PC-3 (cell line): Measurements from ENCODE around the gene TMF1. TPM values are rescaled to one million over a fixed set of nuclear protein-coding genes. Genes with fewer than 3 reads are reported as not detected.

Experiments
- ATAC-seq: fragments of 200-7000 bp; cut with Tn5 transposase; 2 replicates; pipeline ENCODE4 v1.9.1; 2020; ENCODE audit warnings: mild to moderate bottlenecking, moderate library complexity
- BruUV-seq: library from RNA; stranded (reverse); fragments of 400-500 nt; replicated peaks from 2 replicates; lab custom pipeline; 2021; lab: Mats Ljungman, UMichigan
- CTCF ChIA-PET: fragments of 300-600 bp; sonication (Branson Sonifier 250); formaldehyde crosslinking; loops from one replicate; lab custom pipeline; 2022; ENCODE audit warnings: antibody characterized with exemption; lab: Charles Lee
- POLR2A ChIA-PET: fragments of 300-600 bp; sonication (Branson Sonifier 250); formaldehyde crosslinking; loops from one replicate; lab custom pipeline; 2022; ENCODE audit warnings: antibody characterized with exemption; ENCODE audit not compliant: unreplicated experiment; lab: Charles Lee
- DNase-seq: peaks from one replicate; pipeline ENCODE4 v3.0.0-alpha.2; 2015
- H2AFZ ChIP-seq: fragments of 300-600 bp; sonication (generic); 2 replicates; pipeline ENCODE4 v1.6.0; 2016; ENCODE audit warnings: antibody characterized with exemption, low read length
- H3F3A ChIP-seq: fragments of 300-600 bp; sonication (generic); one replicate; pipeline ENCODE4 v1.6.0; 2017; ENCODE audit warnings: antibody characterized with exemption, low read length, control low read depth, mild to moderate bottlenecking; ENCODE audit not compliant: unreplicated experiment
- H3K27ac ChIP-seq: fragments of 300-600 bp; sonication (generic); 2 replicates; pipeline ENCODE4 v1.5.1; 2016; ENCODE audit warnings: mild to moderate bottlenecking, low read length
- H3K27me3 ChIP-seq: fragments of 300-600 bp; sonication (generic); 2 replicates; pipeline ENCODE4 v1.6.1; 2016; ENCODE audit warnings: low read length, mixed read lengths
- H3K36me3 ChIP-seq: fragments of 300-600 bp; sonication (generic); 2 replicates; pipeline ENCODE4 v1.6.1; 2016; ENCODE audit warnings: low read depth, mixed run types, low read length, mixed read lengths
- H3K4me1 ChIP-seq: fragments of 300-600 bp; sonication (generic); 2 replicates; pipeline ENCODE4 v1.5.1; 2016; ENCODE audit warnings: low read length; ENCODE audit not compliant: insufficient read depth
- H3K4me2 ChIP-seq: fragments of 300-600 bp; sonication (generic); 2 replicates; pipeline ENCODE4 v1.6.0; 2016; ENCODE audit warnings: low read length
- H3K4me3 ChIP-seq: fragments of 300-600 bp; sonication (generic); 2 replicates; pipeline ENCODE4 v1.5.1; 2016; ENCODE audit warnings: mild to moderate bottlenecking, low read length, mixed read lengths
- H3K79me2 ChIP-seq: fragments of 300-600 bp; sonication (generic); 2 replicates; pipeline ENCODE4 v1.6.1; 2017; ENCODE audit warnings: low read length, mixed read lengths
- H3K9ac ChIP-seq: fragments of 300-600 bp; sonication (generic); 2 replicates; pipeline ENCODE4 v1.6.0; 2016; ENCODE audit warnings: mild to moderate bottlenecking, low read length
- H3K9me2 ChIP-seq: fragments of 300-600 bp; sonication (generic); replicated peaks from 2 replicates; pipeline ENCODE4 v1.6.1; 2016; ENCODE audit warnings: mixed run types, low read length, mixed read lengths
- H3K9me3 ChIP-seq: fragments of 300-600 bp; sonication (generic); 2 replicates; pipeline ENCODE4 v1.6.1; 2016; ENCODE audit warnings: low read length, mixed read lengths
- H4K20me1 ChIP-seq: fragments of 300-600 bp; sonication (generic); 2 replicates; pipeline ENCODE4 v1.6.1; 2016; ENCODE audit warnings: low read length, mixed read lengths
- EZH2 ChIP-seq: fragments of 300-600 bp; sonication (generic); IDR thresholded peaks from one replicate; pipeline ENCODE4 v1.6.1; 2017; ENCODE audit warnings: antibody characterized with exemption, mild to moderate bottlenecking, low read length; ENCODE audit not compliant: unreplicated experiment
- EZH2phosphoT487 ChIP-seq: fragments of 300-600 bp; sonication (generic); IDR thresholded peaks from 2 replicates; pipeline ENCODE4 v1.6.1; 2018; ENCODE audit warnings: mild to moderate bottlenecking, antibody characterized with exemption, low read length, borderline replicate concordance
- intact Hi-C: fragments of 100-400 bp; cut with micrococcal nuclease; formaldehyde crosslinking; loops from 2 replicates; pipeline ENCODE4 v1.9.0; 2023
- total RNA-seq: library from RNA; depleted of rRNA; stranded (reverse); fragments of >200 nt; gene quantifications from 2 replicates; pipeline ENCODE4 v1.2.3, GENCODE V29; 2014
- TF ChIP-seq, protein P1 (sequence below): fragments of 300-600 bp; sonication (generic); conservative IDR thresholded peaks from 2 replicates; pipeline ENCODE4 v1.5.1; 2017; ENCODE audit warnings: antibody characterized with exemption, low read depth, mild to moderate bottlenecking, low read length

Gene TMF1
- total RNA-seq, 1 experiment from 2014 or later: 7.2 TPM

DNA sequence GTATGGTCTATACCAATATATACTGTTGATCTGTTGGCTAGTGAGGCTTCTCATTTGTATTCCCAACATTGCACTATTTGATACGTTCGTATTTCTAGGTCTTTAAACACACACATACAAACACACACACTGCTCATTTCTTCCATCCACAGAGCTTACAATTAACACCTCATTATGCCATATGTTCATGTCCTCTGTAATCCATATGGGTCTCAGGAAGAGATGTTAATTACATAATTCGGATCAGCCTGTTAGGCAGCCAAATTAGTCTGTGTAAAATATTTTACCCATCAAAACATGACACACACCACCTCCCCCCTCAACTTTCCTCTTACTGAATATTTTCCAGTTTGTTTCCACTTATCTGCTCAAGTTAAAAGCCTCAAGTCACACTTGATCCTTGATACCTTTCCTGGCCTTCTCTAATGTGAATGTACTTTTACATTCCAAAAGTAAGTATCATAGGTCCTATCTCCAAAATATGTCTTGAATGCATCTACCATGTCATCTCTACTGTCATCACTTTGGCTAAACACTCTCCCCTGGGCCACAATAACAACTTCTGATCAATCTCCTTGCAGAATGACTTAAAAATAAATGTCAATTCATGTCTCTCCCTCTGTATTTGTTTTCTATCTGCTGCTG, 66.9 kb downstream of the TMF1 start:
- H3K4me3 ChIP-seq: no peak overlapping the region
- H3K9me3 ChIP-seq: no peaks in the 10 kb centered on the region
- H3K27ac ChIP-seq: no peak overlapping the region
- DNase-seq (no peak), ATAC-seq (no peak)
- H3K9me2 ChIP-seq: no peaks in the 10 kb centered on the region
- H3K9ac ChIP-seq: no peak overlapping the region
- no peaks in the 10 kb centered on the region for H3K36me3 ChIP-seq
- intact Hi-C loops: no loop called here
- POLR2A ChIA-PET: no interaction called here
- TF ChIP-seq EZH2phosphoT487 (no peak), EZH2 (no peak)
- TF ChIP-seq, protein P1, sequence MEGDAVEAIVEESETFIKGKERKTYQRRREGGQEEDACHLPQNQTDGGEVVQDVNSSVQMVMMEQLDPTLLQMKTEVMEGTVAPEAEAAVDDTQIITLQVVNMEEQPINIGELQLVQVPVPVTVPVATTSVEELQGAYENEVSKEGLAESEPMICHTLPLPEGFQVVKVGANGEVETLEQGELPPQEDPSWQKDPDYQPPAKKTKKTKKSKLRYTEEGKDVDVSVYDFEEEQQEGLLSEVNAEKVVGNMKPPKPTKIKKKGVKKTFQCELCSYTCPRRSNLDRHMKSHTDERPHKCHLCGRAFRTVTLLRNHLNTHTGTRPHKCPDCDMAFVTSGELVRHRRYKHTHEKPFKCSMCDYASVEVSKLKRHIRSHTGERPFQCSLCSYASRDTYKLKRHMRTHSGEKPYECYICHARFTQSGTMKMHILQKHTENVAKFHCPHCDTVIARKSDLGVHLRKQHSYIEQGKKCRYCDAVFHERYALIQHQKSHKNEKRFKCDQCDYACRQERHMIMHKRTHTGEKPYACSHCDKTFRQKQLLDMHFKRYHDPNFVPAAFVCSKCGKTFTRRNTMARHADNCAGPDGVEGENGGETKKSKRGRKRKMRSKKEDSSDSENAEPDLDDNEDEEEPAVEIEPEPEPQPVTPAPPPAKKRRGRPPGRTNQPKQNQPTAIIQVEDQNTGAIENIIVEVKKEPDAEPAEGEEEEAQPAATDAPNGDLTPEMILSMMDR: no peak
- BruUV-seq: no TSS peak
- H3K4me2 ChIP-seq: no peak overlapping the region
- H3K27me3 ChIP-seq: no peaks in the 10 kb centered on the region
- CTCF ChIA-PET: no interaction called here
- H3K4me1 ChIP-seq: no peaks in the 10 kb centered on the region
- H3K79me2 ChIP-seq: no peaks in the 10 kb centered on the region
- H3F3A ChIP-seq: no peaks in the 10 kb centered on the region
- H4K20me1 ChIP-seq: no peaks in the 10 kb centered on the region
- no peak overlapping the region for H2AFZ ChIP-seq

DNA sequence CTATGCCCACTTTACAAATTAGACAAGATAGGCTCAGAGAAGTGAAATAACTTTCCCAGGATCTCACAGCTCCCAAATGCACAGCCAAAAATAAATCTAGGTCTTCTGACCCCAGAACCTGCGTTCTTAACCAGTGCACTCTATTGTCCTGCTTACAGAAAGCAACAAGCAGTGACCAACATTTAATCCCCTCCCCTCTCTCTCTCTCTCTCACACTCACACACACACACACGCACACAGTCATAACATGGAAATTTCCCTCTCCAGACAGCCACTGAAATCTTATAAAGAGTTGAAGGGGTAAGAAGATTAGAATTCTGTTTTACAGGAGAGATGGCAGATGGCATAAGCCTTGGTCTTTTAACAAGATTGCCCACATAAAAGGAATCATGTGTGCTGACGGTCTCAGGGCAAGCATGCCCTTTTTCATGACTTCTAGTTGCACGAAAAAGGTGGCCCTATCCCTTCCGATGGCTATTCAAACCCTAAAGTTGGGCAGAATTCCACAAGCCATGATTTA, 68.1 kb downstream of the TMF1 start:
- no peak overlapping the region for H2AFZ ChIP-seq
- no peaks in the 10 kb centered on the region for H3K9me2 ChIP-seq
- no peak overlapping the region for H3K4me2 ChIP-seq
- TF ChIP-seq EZH2phosphoT487: no peak
- TF ChIP-seq, protein P1: no peak
- no peak for TF ChIP-seq EZH2
- no peaks in the 10 kb centered on the region for H3F3A ChIP-seq
- no peaks in the 10 kb centered on the region for H3K79me2 ChIP-seq
- DNase-seq (no peak), ATAC-seq (no peak)
- H3K36me3 ChIP-seq: no peaks in the 10 kb centered on the region
- no peaks in the 10 kb centered on the region for H3K4me1 ChIP-seq
- H3K27me3 ChIP-seq: no peaks in the 10 kb centered on the region
- ChIA-PET POLR2A (no interaction called here), CTCF (no interaction called here)
- no peak overlapping the region for H3K9ac ChIP-seq
- H4K20me1 ChIP-seq: no peaks in the 10 kb centered on the region
- H3K27ac ChIP-seq: no peak overlapping the region
- intact Hi-C loops: no loop called here
- H3K4me3 ChIP-seq: no peak overlapping the region
- BruUV-seq: no TSS peak
- no peaks in the 10 kb centered on the region for H3K9me3 ChIP-seq

DNA sequence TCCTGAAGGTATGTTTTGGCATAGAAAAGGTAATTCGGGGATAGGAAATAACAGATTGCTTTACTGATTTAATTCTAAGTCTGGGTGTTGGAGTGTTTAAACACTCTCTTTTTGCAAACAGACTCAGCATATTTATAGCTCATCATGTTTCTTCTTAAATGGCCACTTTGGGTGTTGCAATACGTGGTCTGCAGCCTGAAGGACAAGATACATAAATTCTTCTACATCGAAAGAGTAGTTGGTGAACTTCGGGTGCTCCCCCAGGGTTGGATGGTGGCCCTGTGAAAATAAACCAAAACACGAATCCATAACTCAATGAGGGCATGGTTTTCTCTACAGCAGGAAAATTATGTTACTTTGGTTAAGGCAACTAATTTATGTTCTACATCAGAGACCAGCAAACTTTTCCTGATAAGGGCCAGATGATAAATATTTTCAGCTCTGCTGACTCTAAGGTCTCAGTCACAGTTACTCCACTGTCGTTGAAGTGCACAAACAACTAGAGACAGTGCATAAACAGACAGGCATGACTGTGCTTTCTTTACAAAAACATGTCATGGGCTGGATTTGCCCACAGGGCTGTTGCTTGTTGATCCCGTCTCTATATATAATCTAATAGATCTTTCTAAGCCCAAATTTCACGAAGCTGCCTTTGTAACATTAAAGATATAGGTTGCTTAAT, 74.5 kb downstream of the TMF1 start:
- no peak overlapping the region for H3K4me2 ChIP-seq
- intact Hi-C loops: no loop called here
- TF ChIP-seq, protein P1: no peak
- no peak for TF ChIP-seq EZH2phosphoT487
- no peak for TF ChIP-seq EZH2
- POLR2A ChIA-PET: no interaction called here
- no peaks in the 10 kb centered on the region for H4K20me1 ChIP-seq
- no peaks in the 10 kb centered on the region for H3K36me3 ChIP-seq
- H3K27me3 ChIP-seq: no peaks in the 10 kb centered on the region
- no peaks in the 10 kb centered on the region for H3K9me3 ChIP-seq
- H3K9me2 ChIP-seq: no peaks in the 10 kb centered on the region
- no peak overlapping the region for H3K4me3 ChIP-seq
- H3K27ac ChIP-seq: no peak overlapping the region
- H3K4me1 ChIP-seq: no peaks in the 10 kb centered on the region
- ATAC-seq (no peak), DNase-seq (no peak)
- BruUV-seq: no TSS peak
- no peak overlapping the region for H2AFZ ChIP-seq
- H3K9ac ChIP-seq: no peak overlapping the region
- CTCF ChIA-PET: no interaction called here
- H3K79me2 ChIP-seq: no peaks in the 10 kb centered on the region
- no peaks in the 10 kb centered on the region for H3F3A ChIP-seq
